ENCODE data around the gene TENM3.

DNA sequence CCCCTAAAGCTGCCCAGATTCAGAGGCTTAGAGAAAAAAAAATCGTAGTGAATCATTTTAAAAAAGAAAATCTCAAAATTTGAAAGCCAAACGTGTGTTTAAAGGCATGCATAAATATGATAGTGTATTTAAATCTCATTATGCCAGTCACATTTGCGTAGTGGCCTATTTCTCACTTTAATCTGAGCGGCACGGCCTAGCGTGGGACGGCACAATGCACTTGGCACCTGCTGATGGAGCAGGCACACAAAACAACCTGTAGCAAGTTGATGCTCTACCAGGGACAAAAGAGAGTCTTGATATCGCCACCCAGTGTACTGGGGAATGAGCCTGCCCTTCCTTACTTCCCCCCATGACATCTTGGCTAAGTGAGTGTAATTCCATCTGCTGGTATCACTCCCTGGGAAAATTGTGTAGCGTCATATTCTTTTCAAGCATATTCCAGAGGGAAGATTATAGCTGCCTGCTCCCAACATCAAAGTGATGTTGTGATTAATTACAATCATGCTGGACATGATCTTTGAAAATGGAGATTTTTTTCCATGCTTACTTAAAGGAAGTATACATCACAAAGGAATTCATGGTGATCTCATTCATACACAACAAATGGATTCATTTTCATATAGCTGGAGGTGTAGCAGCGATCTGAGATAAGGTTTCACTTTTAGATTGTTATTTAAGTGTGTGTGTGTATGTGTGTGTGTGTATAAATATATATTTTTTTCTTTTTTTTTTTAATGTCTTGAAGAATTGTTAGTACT lies 535.2 kb downstream of the TENM3 start:
- TF ChIP-seq EZH2 (IDR thresholded peaks at IDR 0.05; ENCODE audit: borderline replicate concordance, low read depth, low read length, severe bottlenecking): no peak
- TF ChIP-seq, protein P1, sequence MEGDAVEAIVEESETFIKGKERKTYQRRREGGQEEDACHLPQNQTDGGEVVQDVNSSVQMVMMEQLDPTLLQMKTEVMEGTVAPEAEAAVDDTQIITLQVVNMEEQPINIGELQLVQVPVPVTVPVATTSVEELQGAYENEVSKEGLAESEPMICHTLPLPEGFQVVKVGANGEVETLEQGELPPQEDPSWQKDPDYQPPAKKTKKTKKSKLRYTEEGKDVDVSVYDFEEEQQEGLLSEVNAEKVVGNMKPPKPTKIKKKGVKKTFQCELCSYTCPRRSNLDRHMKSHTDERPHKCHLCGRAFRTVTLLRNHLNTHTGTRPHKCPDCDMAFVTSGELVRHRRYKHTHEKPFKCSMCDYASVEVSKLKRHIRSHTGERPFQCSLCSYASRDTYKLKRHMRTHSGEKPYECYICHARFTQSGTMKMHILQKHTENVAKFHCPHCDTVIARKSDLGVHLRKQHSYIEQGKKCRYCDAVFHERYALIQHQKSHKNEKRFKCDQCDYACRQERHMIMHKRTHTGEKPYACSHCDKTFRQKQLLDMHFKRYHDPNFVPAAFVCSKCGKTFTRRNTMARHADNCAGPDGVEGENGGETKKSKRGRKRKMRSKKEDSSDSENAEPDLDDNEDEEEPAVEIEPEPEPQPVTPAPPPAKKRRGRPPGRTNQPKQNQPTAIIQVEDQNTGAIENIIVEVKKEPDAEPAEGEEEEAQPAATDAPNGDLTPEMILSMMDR (IDR thresholded peaks at IDR 0.05; ENCODE audit: borderline replicate concordance, extremely low read depth, low read length, poor library complexity, severe bottlenecking): no peak
